LoVo (cell line): ENCODE results near the gene SPAG7.

Experiments used
- DNase-seq: peaks from one replicate; pipeline ENCODE4 v3.0.0-alpha.2; 2016; ENCODE audit warnings: low spot score

Gene SPAG7

GRCh38 chr17:4950075-4950745 is 17.4 kb downstream of the SPAG7 start:
- peak; percentile 46 for DNase-seq

- DNase-seq, result peak; percentile 77
These were observed 18.1 kb downstream of the SPAG7 start for GRCh38 chr17:4949321-4950074.

- DNase-seq, result peak; percentile 79
These were observed 18.7 kb downstream of the SPAG7 start for GRCh38 chr17:4948931-4949320.

GRCh38 chr17:4948166-4948930 is 19.3 kb downstream of the SPAG7 start, which contains the start of gene PFN1:
Gene PFN1, minus strand, starts transcription at chr17:4948530. Its CDS starts 136 bp downstream, at chr17:4948394.
- peak; percentile 85 for DNase-seq

- DNase-seq, result peak; percentile 50
These were observed 20.0 kb downstream of the SPAG7 start for GRCh38 chr17:4947411-4948165.

- no peak for DNase-seq
These were observed 20.6 kb downstream of the SPAG7 start for GRCh38 chr17:4947010-4947410.

GRCh38 chr17:4946312-4946976 is 21.2 kb downstream of the SPAG7 start:
- DNase-seq, result no peak

- no peak for DNase-seq
These were observed 21.7 kb downstream of the SPAG7 start for GRCh38 chr17:4945944-4946280.

GRCh38 chr17:4945176-4945943 is 22.3 kb downstream of the SPAG7 start:
- DNase-seq, result peak; percentile 91

- no peak for DNase-seq
These were observed 23.0 kb downstream of the SPAG7 start for GRCh38 chr17:4944554-4945175.

GRCh38 chr17:4944163-4944553 is 23.5 kb downstream of the SPAG7 start:
- no peak for DNase-seq

- DNase-seq, result no peak
These were observed 24.7 kb downstream of the SPAG7 start for GRCh38 chr17:4942760-4943508.

GRCh38 chr17:4941319-4941610 is 26.4 kb downstream of the SPAG7 start:
- no peak for DNase-seq

GRCh38 chr17:4940555-4941318 is 26.9 kb downstream of the SPAG7 start:
- DNase-seq, result peak; percentile 89

GRCh38 chr17:4939796-4940554 is 27.6 kb downstream of the SPAG7 start, which contains the start of the genes RNF167 and SLC25A11:
Gene RNF167, plus strand, starts transcription at chr17:4940268. Its CDS starts 642 bp downstream, at chr17:4940910.
Gene SLC25A11, minus strand, starts transcription at chr17:4940046. Its CDS starts 136 bp downstream, at chr17:4939910.
- DNase-seq, result peak; percentile 99

GRCh38 chr17:4939546-4939795 is 28.1 kb downstream of the SPAG7 start:
- no peak for DNase-seq

GRCh38 chr17:4938688-4939545 is 28.7 kb downstream of the SPAG7 start:
- DNase-seq, result no peak
